Epithelial cell of esophagus (primary cell): Measurements from ENCODE around the gene CEP104.
"Not testable (repeated sequence)": the region's sequence is repeated elsewhere in the genome, so short reads cannot be mapped to it uniquely, and the experiment has no call there.

ENCODE experiments used
- DNase-seq: peaks from one replicate; pipeline ENCODE4 v3.0.0; 2010; ENCODE audit warnings: low read depth
- H3K4me3 ChIP-seq: 2 replicates; pipeline ENCODE4 v1.5.1; 2011; ENCODE audit warnings: mild to moderate bottlenecking, low read length, control low read depth
- CTCF ChIP-seq: IDR thresholded peaks from 2 replicates; pipeline ENCODE4 v1.5.1; 2011; ENCODE audit warnings: low read depth, mild to moderate bottlenecking, low read length, control low read depth, inconsistent platforms; ENCODE audit not compliant: insufficient read depth; ENCODE audit errors: missing control alignments

CEP104 gene

GRCh38 chr1:3814771-3815561 lies 42.0 kb downstream of the CEP104 start:
- H3K4me3 ChIP-seq = no peak overlapping the region
- DNase-seq = no peak
- TF ChIP-seq CTCF = no peak

- no peak overlapping the region for H3K4me3 ChIP-seq
- no peak for DNase-seq
- TF ChIP-seq CTCF = no peak
Measured at GRCh38 chr1:3814065-3814464, 42.9 kb downstream of the CEP104 start.

GRCh38 chr1:3811595-3811911 lies 45.5 kb downstream of the CEP104 start:
- TF ChIP-seq CTCF = no peak
- H3K4me3 ChIP-seq = no peak overlapping the region
- DNase-seq = no peak

- H3K4me3 ChIP-seq, DNase-seq: not testable (repeated sequence)
Measured at GRCh38 chr1:3810149-3810761, 46.8 kb downstream of the CEP104 start.

GRCh38 chr1:3809680-3810079 lies 47.3 kb downstream of the CEP104 start:
- no peak overlapping the region for H3K4me3 ChIP-seq
- no peak for TF ChIP-seq CTCF
- DNase-seq = peak; percentile 32

- no peak overlapping the region for H3K4me3 ChIP-seq
- no peak for TF ChIP-seq CTCF
- no peak for DNase-seq
Measured at GRCh38 chr1:3807769-3808168, 49.2 kb downstream of the CEP104 start.

- TF ChIP-seq CTCF = no peak
Measured at GRCh38 chr1:3805038-3805437, 52.0 kb downstream of the CEP104 start.

GRCh38 chr1:3804627-3804944 lies 52.4 kb downstream of the CEP104 start:
- DNase-seq = peak; percentile 45
- H3K4me3 ChIP-seq = not testable (repeated sequence)

More at GRCh38 chr1:3805038-3805437, 52.0 kb downstream of the CEP104 start:
- no peak overlapping the region for H3K4me3 ChIP-seq
- DNase-seq = no peak
